Duodenal mucosa (tissue), 2 donors: ENCODE data around the gene PAGR1.

Source experiments
- H3K27ac ChIP-seq: one replicate; pipeline ENCODE4 v1.7.0; 2013; ENCODE audit warnings: low read depth, low read length
- H3K27me3 ChIP-seq, 2 donors: one replicate each; pipeline ENCODE4 v1.7.0; 2013; ENCODE audit warnings: low read length in 2 of 2, control low read depth in 1 of 2; ENCODE audit not compliant: insufficient read depth in 2 of 2, control insufficient read depth in 1 of 2
- H3K36me3 ChIP-seq, 2 donors: one replicate each; pipeline ENCODE4 v1.7.0; 2013; ENCODE audit warnings: low read length in 2 of 2, control low read depth in 1 of 2; ENCODE audit not compliant: insufficient read depth in 2 of 2, control insufficient read depth in 1 of 2
- H3K4me1 ChIP-seq, 2 donors: one replicate each; pipeline ENCODE4 v1.7.0; 2013; ENCODE audit warnings: low read length in 2 of 2, control low read depth in 1 of 2; ENCODE audit not compliant: insufficient read depth in 2 of 2, control insufficient read depth in 1 of 2
- H3K4me3 ChIP-seq, 2 donors: one replicate each; pipeline ENCODE4 v1.7.0; 2013; ENCODE audit warnings: low read length in 2 of 2, low read depth in 1 of 2
- H3K9ac ChIP-seq, 2 donors: one replicate each; pipeline ENCODE4 v1.7.0; 2013; ENCODE audit warnings: low read length in 2 of 2, low read depth in 1 of 2
- H3K9me3 ChIP-seq, 2 donors: one replicate each; pipeline ENCODE4 v1.7.0; 2013; ENCODE audit warnings: low read length in 2 of 2, control low read depth in 1 of 2; ENCODE audit not compliant: control insufficient read depth in 1 of 2

The PAGR1 gene

DNA sequence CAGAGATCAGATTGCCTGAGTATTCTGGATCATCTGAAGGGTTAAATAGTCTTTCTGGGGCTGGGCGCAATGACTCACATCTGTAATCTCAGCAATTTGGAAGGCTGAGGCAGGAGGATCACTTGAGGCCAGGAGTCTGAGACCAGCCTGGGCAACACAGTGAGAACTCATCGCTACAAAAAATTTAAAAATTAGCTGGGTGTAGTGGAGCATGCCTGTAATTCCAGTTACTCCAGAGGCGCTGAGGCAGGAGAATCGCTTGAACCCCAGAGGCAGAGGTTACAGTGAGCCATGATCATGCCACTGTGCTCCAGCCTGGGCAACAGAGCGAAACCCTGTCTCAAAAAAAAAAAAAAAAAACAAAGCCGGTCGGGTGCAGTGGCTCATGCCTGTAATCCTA is 20.0 kb downstream of the PAGR1 start:
- Histone ChIP-seq H3K9me3 (no peaks in the 10 kb centered on the region), H3K27ac (no peak overlapping the region), H3K36me3 (peaks cover 33 to 87% of the 10 kb centered on the region in 2 donors), H3K4me3 (no peak overlapping the region), H3K9ac (no peak overlapping the region), H3K4me1 (no peaks in the 10 kb centered on the region), H3K27me3 (no peaks in the 10 kb centered on the region)

GRCh38 chr16:29836623-29837022 is 20.7 kb downstream of the PAGR1 start:
- no peak overlapping the region for H3K4me3 ChIP-seq
- H3K27me3 ChIP-seq = no peaks in the 10 kb centered on the region
- H3K4me1 ChIP-seq = no peaks in the 10 kb centered on the region
- H3K27ac ChIP-seq = no peak overlapping the region
- peaks cover 37 to 87% of the 10 kb centered on the region in 2 donors for H3K36me3 ChIP-seq
- H3K9me3 ChIP-seq = no peaks in the 10 kb centered on the region
- H3K9ac ChIP-seq = no peak overlapping the region

DNA sequence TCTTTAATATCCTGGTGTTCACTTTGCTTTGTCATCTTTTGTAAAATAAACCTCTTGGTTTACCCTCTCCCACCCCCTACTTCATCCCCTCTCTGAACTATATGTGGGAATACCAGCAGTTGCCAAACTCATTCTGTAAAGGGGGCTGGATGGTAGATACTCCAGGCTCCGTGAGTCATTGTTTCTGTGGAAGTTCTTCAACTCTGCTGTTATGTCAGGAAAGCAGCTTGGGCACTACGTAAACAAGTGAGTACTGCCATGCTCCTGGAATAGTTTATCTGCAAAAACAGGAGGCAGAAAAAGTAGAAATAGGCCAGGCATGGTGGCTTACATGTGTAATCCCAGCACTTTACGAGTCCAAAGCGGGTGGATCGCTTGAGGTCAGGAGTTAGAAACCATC is 21.9 kb downstream of the PAGR1 start:
- H3K4me3 ChIP-seq = no peak overlapping the region
- no peaks in the 10 kb centered on the region for H3K4me1 ChIP-seq
- no peak overlapping the region for H3K27ac ChIP-seq
- H3K9ac ChIP-seq = no peak overlapping the region
- no peaks in the 10 kb centered on the region for H3K27me3 ChIP-seq
- H3K9me3 ChIP-seq = no peaks in the 10 kb centered on the region
- peaks cover 48 to 90% of the 10 kb centered on the region in 2 donors for H3K36me3 ChIP-seq

DNA sequence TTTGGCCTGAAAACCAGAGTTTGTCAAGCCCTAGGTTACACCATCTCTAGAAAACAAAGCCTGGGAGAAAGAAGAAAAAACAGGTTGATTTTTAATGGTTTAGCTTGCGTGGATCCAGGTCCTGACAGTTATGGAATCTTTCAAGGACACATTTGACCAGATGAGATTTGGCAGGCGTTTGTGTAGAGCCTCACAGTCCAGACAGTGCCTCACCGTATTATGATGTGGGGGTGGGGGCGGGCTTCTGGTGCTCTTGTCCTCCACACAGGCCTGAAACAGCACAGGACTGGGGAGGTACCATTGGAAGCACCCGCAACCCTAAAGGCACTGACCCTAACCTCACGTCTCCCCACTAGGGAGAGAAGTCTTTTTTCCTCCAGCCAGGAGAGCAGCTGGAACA is 23.9 kb downstream of the PAGR1 start:
- H3K27me3 ChIP-seq = no peaks in the 10 kb centered on the region
- no peak overlapping the region for H3K4me3 ChIP-seq
- no peak overlapping the region for H3K9ac ChIP-seq
- H3K36me3 ChIP-seq = peaks cover 50 to 90% of the 10 kb centered on the region in 2 donors
- no peaks in the 10 kb centered on the region for H3K4me1 ChIP-seq
- no peaks in the 10 kb centered on the region for H3K9me3 ChIP-seq
- no peak overlapping the region for H3K27ac ChIP-seq

DNA sequence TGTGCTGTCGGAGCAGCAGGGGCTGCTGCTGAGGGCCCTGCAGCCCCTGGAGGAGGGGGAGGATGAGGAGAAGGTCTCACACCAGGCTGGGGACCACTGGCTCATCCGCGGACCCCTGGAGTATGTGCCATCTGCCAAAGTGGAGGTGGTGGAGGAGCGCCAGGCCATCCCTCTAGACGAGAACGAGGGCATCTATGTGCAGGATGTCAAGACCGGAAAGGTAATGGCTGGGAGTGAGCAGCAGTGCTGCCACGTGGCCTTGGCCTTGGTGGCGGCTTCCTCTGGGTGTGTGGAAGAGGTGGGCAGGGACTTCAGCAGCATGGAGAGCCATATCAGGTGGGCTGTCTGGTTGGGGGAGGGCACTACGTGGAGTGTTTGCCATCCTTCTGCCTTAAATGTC is 24.3 kb downstream of the PAGR1 start:
- H3K9ac ChIP-seq = no peak overlapping the region
- no peaks in the 10 kb centered on the region for H3K27me3 ChIP-seq
- H3K4me1 ChIP-seq = no peaks in the 10 kb centered on the region
- H3K9me3 ChIP-seq = no peaks in the 10 kb centered on the region
- peaks cover 51 to 91% of the 10 kb centered on the region in 2 donors for H3K36me3 ChIP-seq
- no peak overlapping the region for H3K27ac ChIP-seq
- no peak overlapping the region for H3K4me3 ChIP-seq

- Histone ChIP-seq H3K27me3 (no peaks in the 10 kb centered on the region), H3K4me1 (no peaks in the 10 kb centered on the region), H3K9me3 (no peaks in the 10 kb centered on the region), H3K4me3 (no peak overlapping the region), H3K9ac (no peak overlapping the region), H3K27ac (no peak overlapping the region), H3K36me3 (peaks cover 55 to 94% of the 10 kb centered on the region in 2 donors)
Observed at GRCh38 chr16:29841631-29842030, 25.7 kb downstream of the PAGR1 start.

DNA sequence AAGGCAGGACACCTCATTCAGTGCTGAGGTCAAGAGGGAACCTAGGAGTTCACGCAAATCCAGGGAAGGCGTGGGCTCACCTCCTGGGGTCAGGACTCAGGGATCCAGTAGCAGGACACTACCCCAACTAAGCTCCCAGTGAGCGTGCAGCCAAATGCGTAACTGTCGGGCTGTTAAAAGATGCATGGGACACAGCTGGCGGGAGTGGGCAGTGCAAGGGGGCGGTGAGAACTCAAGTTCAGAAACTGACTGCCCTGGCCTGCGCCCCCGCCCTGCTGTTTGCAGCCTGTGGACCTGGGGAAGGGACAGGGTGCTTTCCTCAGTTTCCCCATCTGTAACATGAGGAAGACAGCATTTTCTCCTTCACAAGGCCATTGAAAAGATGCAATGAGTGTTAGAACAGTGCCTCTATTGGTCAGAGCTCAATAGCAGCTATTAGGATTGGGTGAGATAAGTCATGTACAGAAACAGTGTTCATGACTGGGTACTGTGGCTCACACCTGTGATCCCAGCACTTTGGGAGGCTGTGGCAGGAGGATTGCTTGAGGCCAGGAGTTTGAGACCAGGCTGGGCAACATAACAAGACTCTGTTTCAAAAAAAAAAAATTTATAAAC is 26.9 kb downstream of the PAGR1 start:
- no peaks in the 10 kb centered on the region for H3K27me3 ChIP-seq
- H3K9me3 ChIP-seq = no peaks in the 10 kb centered on the region
- no peak overlapping the region for H3K27ac ChIP-seq
- no peak overlapping the region for H3K9ac ChIP-seq
- H3K36me3 ChIP-seq = peaks cover 51 to 93% of the 10 kb centered on the region in 2 donors
- H3K4me3 ChIP-seq = no peak overlapping the region
- H3K4me1 ChIP-seq = no peaks in the 10 kb centered on the region

DNA sequence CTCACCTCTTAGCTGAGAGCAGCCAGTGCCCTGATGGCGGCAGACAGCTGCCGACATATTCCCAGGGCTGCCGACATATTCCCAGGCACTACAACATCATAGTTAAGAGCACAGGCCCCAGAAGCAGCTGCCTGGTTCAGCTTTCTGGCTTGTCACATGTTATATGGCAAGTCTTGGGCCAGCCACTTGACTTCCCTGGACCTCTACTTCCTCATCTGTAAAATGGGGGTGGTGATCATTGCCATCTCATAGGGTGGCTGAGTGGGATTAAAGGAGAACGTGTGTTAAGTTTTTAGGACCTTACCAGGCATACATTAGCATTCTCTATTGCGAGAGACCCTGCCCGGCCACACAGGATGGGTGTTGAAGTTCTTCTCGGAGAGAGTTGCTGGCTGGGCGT is 28.0 kb downstream of the PAGR1 start:
- H3K4me1 ChIP-seq = no peaks in the 10 kb centered on the region
- no peaks in the 10 kb centered on the region for H3K27me3 ChIP-seq
- no peak overlapping the region for H3K27ac ChIP-seq
- no peaks in the 10 kb centered on the region for H3K9me3 ChIP-seq
- H3K9ac ChIP-seq = no peak overlapping the region
- no peak overlapping the region for H3K4me3 ChIP-seq
- H3K36me3 ChIP-seq = peaks cover 47 to 91% of the 10 kb centered on the region in 2 donors

GRCh38 chr16:29844575-29845331 is 28.8 kb downstream of the PAGR1 start:
- Histone ChIP-seq H3K9me3 (no peaks in the 10 kb centered on the region), H3K4me3 (no peak overlapping the region), H3K27ac (no peak overlapping the region), H3K27me3 (no peaks in the 10 kb centered on the region), H3K4me1 (no peaks in the 10 kb centered on the region), H3K36me3 (peaks cover 47 to 88% of the 10 kb centered on the region in 2 donors), H3K9ac (no peak overlapping the region)

DNA sequence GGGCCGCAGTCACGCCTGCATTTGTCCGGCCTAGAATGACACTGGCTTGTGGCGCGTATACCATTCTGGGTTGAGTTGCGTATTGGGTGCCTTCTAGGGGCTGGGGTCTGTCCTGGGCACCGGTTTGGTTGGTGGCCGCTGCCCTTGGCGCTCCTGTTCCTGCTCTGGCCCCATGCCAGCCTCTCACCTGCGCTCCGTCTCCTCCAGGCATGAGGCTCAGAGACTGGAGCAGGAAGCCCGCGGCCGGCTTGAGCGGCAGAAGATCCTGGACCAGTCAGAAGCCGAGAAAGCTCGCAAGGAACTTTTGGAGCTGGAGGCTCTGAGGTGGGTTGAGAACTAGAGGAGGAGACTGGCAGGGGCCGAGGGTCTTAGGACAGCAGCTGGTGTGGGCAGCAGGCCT is 29.7 kb downstream of the PAGR1 start:
- no peak overlapping the region for H3K9ac ChIP-seq
- no peaks in the 10 kb centered on the region for H3K27me3 ChIP-seq
- H3K4me1 ChIP-seq = no peaks in the 10 kb centered on the region
- H3K27ac ChIP-seq = no peak overlapping the region
- H3K9me3 ChIP-seq = no peaks in the 10 kb centered on the region
- H3K36me3 ChIP-seq = peaks cover 40 to 82% of the 10 kb centered on the region in 2 donors
- H3K4me3 ChIP-seq = no peak overlapping the region
